Measurements from ENCODE around the gene AGAP1.

- no peak for TF ChIP-seq CTCF (IDR thresholded peaks at IDR 0.05)
- no peak for TF ChIP-seq POLR2A (IDR thresholded peaks at IDR 0.05)
These were observed 88.9 kb downstream of the AGAP1 start for GRCh38 chr2:235582729-235583128.
